Stimulated activated CD4-positive, alpha-beta T cell treated with anti-CD3 and anti-CD28 coated beads, Interleukin-15, amount 100 ng/mL, for 24 hours (primary cell): ENCODE data around the gene MAP10.

Experiments used
- DNase-seq: peaks from one replicate; pipeline ENCODE4 v3.0.0-alpha.2; 2020

The MAP10 gene

GRCh38 chr1:232798920-232799319 is 6.3 kb upstream of the MAP10 start:
- no peak for DNase-seq

GRCh38 chr1:232806186-232806510 is 932 bp downstream of the MAP10 start:
- no peak for DNase-seq

GRCh38 chr1:232810856-232811255 is 5.6 kb downstream of the MAP10 start:
- no peak for DNase-seq

GRCh38 chr1:232812560-232812959 is 7.3 kb downstream of the MAP10 start:
- DNase-seq = no peak

- DNase-seq = no peak
Observed at GRCh38 chr1:232813097-232813496, 7.9 kb downstream of the MAP10 start.

- DNase-seq = no peak
Observed at GRCh38 chr1:232813760-232814159, 8.5 kb downstream of the MAP10 start.

GRCh38 chr1:232816324-232816723 is 11.1 kb downstream of the MAP10 start:
- no peak for DNase-seq

- no peak for DNase-seq
Observed at GRCh38 chr1:232818040-232818439, 12.8 kb downstream of the MAP10 start.

GRCh38 chr1:232820431-232820830 is 15.2 kb downstream of the MAP10 start:
- no peak for DNase-seq

GRCh38 chr1:232822530-232822929 is 17.3 kb downstream of the MAP10 start:
- DNase-seq = no peak

- DNase-seq = no peak
Observed at GRCh38 chr1:232826318-232826717, 21.1 kb downstream of the MAP10 start.

- no peak for DNase-seq
Observed at GRCh38 chr1:232830661-232831060, 25.4 kb downstream of the MAP10 start.

- no peak for DNase-seq
Observed at GRCh38 chr1:232831895-232832294, 26.7 kb downstream of the MAP10 start.

GRCh38 chr1:232834066-232834465 is 28.9 kb downstream of the MAP10 start:
- no peak for DNase-seq

- DNase-seq = no peak
Observed at GRCh38 chr1:232835166-232835565, 29.9 kb downstream of the MAP10 start.

GRCh38 chr1:232837087-232837486 is 31.9 kb downstream of the MAP10 start:
- DNase-seq = no peak

- DNase-seq = no peak
Observed at GRCh38 chr1:232841823-232842565, 36.8 kb downstream of the MAP10 start.

- DNase-seq = no peak
Observed at GRCh38 chr1:232844791-232845190, 39.6 kb downstream of the MAP10 start.

- DNase-seq = no peak
Observed at GRCh38 chr1:232845406-232845955, 40.3 kb downstream of the MAP10 start.

- no peak for DNase-seq
Observed at GRCh38 chr1:232851532-232851931, 46.3 kb downstream of the MAP10 start.

GRCh38 chr1:232853994-232854797 is 49.0 kb downstream of the MAP10 start:
- DNase-seq = no peak

GRCh38 chr1:232854798-232855159 is 49.6 kb downstream of the MAP10 start:
- no peak for DNase-seq

- DNase-seq = no peak
Observed at GRCh38 chr1:232856541-232856940, 51.3 kb downstream of the MAP10 start.
